ENCODE data around the gene DNAJC8. TPM values are rescaled to one million over a fixed set of nuclear protein-coding genes. Genes with fewer than 3 reads are reported as not detected.

The DNAJC8 gene
- total and polyA plus RNA-seq, 2 of the 4 experiments (the other 2 are of a cell fraction), result 53.6 to 81.0 TPM

- DNase-seq (no peak), ATAC-seq (ENCODE audit: low read depth) (no peak)
- Histone ChIP-seq H3K9me1 (ENCODE audit: insufficient read depth, low read length) (peaks cover 12% of the 10 kb centered on the region), H2BK5ac (ENCODE audit: low read depth, low read length, poor library complexity, severe bottlenecking) (no peak overlapping the region), H3K14ac (replicated peaks; ENCODE audit: low read depth, low read length) (no peak overlapping the region), H3K4me3 (ENCODE audit: insufficient read depth, low read depth, low read length) (no peak overlapping the region), H4K20me1 (ENCODE audit: insufficient read depth, low read length) (no peaks in the 10 kb centered on the region), H3K36me3 (ENCODE audit: control insufficient read depth, insufficient read depth, low read length) (peaks cover 12% of the 10 kb centered on the region), H3K23ac (ENCODE audit: low read depth, low read length) (no peak overlapping the region), H2BK15ac (ENCODE audit: low read depth, low read length) (no peak overlapping the region), H2AK5ac (ENCODE audit: low read depth, low read length) (no peak overlapping the region), H4K8ac (ENCODE audit: low read depth in 2 of 2, low read length in 2 of 2) (no peak overlapping the region), H3K27me3 (ENCODE audit: control insufficient read depth, insufficient read depth, low read length) (no peaks in the 10 kb centered on the region), H4K91ac (ENCODE audit: insufficient read depth, low read depth, low read length) (no peak overlapping the region), H3K79me1 (ENCODE audit: low read depth in 1 of 2, low read length in 2 of 2) (no peaks in the 10 kb centered on the region), H3K56ac (ENCODE audit: extremely low read depth, insufficient read depth, low read length) (no peak overlapping the region), H2AFZ (replicated peaks; ENCODE audit: low read length, poor library complexity) (no peak overlapping the region), H3K9ac (ENCODE audit: low read depth, low read length) (no peak overlapping the region), H2BK20ac (ENCODE audit: low read depth, low read length) (no peak overlapping the region), H3K4me2 (ENCODE audit: low read depth, low read length) (no peak overlapping the region), H3K27ac (ENCODE audit: insufficient read depth, low read length) (no peak overlapping the region), H3K4me1 (ENCODE audit: control insufficient read depth, insufficient read depth, low read length) (peaks cover 9% of the 10 kb centered on the region), H3K18ac (ENCODE audit: low read depth, low read length) (no peak overlapping the region), H3K9me3 (ENCODE audit: control insufficient read depth, insufficient read depth, low read length) (no peaks in the 10 kb centered on the region), H4K5ac (ENCODE audit: low read depth, low read length) (no peak overlapping the region), H2BK120ac (ENCODE audit: low read depth, low read length) (no peak overlapping the region), H2AK9ac (replicated peaks; ENCODE audit: low read depth, low read length, poor library complexity) (no peak overlapping the region), H3K4ac (ENCODE audit: low read depth, low read length) (no peak overlapping the region)
- intact Hi-C loops (cut with micrococcal nuclease), result no loop called here
- in situ Hi-C loops (cut with MboI; ENCODE audit: low sequenced_read_pairs), result no loop called here
- TF ChIP-seq MAZ (IDR thresholded peaks at IDR 0.05; ENCODE audit: borderline replicate concordance, low read depth, low read length) (no peak), ELK1 (IDR thresholded peaks at IDR 0.05; ENCODE audit: borderline replicate concordance, low read depth, low read length) (no peak), BHLHE40 (IDR thresholded peaks at IDR 0.05; ENCODE audit: low read depth, low read length) (no peak), NFE2L2 (IDR thresholded peaks at IDR 0.05; ENCODE audit: low read depth, low read length) (no peak), MAFK (IDR thresholded peaks at IDR 0.05; ENCODE audit: low read depth, low read length) (no peak), RCOR1 (IDR thresholded peaks at IDR 0.05; ENCODE audit: insufficient replicate concordance, low read length) (no peak), POLR2A (IDR thresholded peaks at IDR 0.05; ENCODE audit: low read depth, low read length) (no peak), SMC3 (IDR thresholded peaks at IDR 0.05; ENCODE audit: low read depth, low read length) (no peak), RFX5 (IDR thresholded peaks at IDR 0.05; ENCODE audit: low read depth, low read length) (no peak), MXI1 (IDR thresholded peaks at IDR 0.05; ENCODE audit: borderline replicate concordance, low read depth, low read length) (no peak), CTCF (conservative IDR thresholded peaks at IDR 0.05; ENCODE audit: low read depth, low read length) (no peak), RAD21 (IDR thresholded peaks at IDR 0.05; ENCODE audit: low read length) (no peak), USF2 (IDR thresholded peaks at IDR 0.05; ENCODE audit: low read depth, low read length) (no peak), FOS (IDR thresholded peaks at IDR 0.05; ENCODE audit: low read depth, low read length) (no peak), CHD1 (IDR thresholded peaks at IDR 0.05; ENCODE audit: low read depth, low read length) (no peak)
- WGBS, 2 experiments (ENCODE audit: extremely low coverage in 2 of 2, insufficient read length in 1 of 2), result 89% methylated on average over 4 of the region's 8 CpGs; no CpG with 5 or more reads in 1 of the 2 experiments
- no TSS peak for BruUV-seq (replicated peaks)
- POLR2A ChIA-PET (ENCODE audit: unreplicated experiment), result no interaction called here
- CTCF ChIA-PET, result interaction anchor here (0.6 kb wide), 1 partner anchor 35 kb away, joined by 7 read pairs; no protein-coding TSS in a partner anchor
- dilution Hi-C loops (cut with HindIII; ENCODE audit: low sequenced_read_pairs, unreplicated experiment), result no loop called here
Measured at GRCh38 chr1:28194326-28195035, 38.3 kb downstream of the DNAJC8 start.
